HepG2 (cell line): ENCODE results near the gene GLDN. TPM values are rescaled to one million over a fixed set of nuclear protein-coding genes. Genes with fewer than 3 reads are reported as not detected.

ENCODE experiments used
- ATAC-seq: fragments of 200-7000 bp; cut with Tn5 transposase; 3 replicates; pipeline ENCODE4 v1.9.1; 2020; ENCODE audit warnings: mild to moderate bottlenecking, moderate library complexity
- BruUV-seq: library from RNA; stranded (reverse); fragments of 400-500 nt; replicated peaks from 2 replicates; lab custom pipeline; 2021; lab: Mats Ljungman, UMichigan
- CTCF ChIA-PET: fragments of 300-600 bp; formaldehyde crosslinking; extraction: SDS; loops from one replicate; lab custom pipeline; 2021; ENCODE audit warnings: low total read pairs, inconsistent platforms, low intra/inter-chr PET ratio; lab: Yijun Ruan, JAX
- POLR2A ChIA-PET: fragments of 350-600 bp; sonication (Branson Sonifier 250); formaldehyde crosslinking; loops from one replicate; lab custom pipeline; 2020; ENCODE audit warnings: antibody characterized with exemption, inconsistent platforms; lab: Yijun Ruan, JAX
- DNase-seq: peaks from one replicate; pipeline ENCODE4 v3.0.0-alpha.2; 2015; ENCODE audit warnings: low spot score
- FAIRE-seq: peaks from 3 replicates; lab custom pipeline; 2011; peaks lifted over from hg19 to GRCh38; lab: Jason Lieb, UNC
- H2AFZ ChIP-seq: one replicate; pipeline ENCODE4 v1.6.1; 2011; ENCODE audit warnings: low read length, inconsistent platforms
- H3K27ac ChIP-seq: fragments of 300-600 bp; 3 replicates; pipeline ENCODE4 v1.8.0; 2011; ENCODE audit warnings: mixed run types, mild to moderate bottlenecking, mixed read lengths, low read length, inconsistent platforms; ENCODE audit not compliant: insufficient read depth; ENCODE audit errors: extremely low read length
- H3K27me3 ChIP-seq, 2 experiments: fragments of 200-600 bp in 1 of 2; 2 replicates in 1 of 2; 3 replicates in 1 of 2; pipeline versions ENCODE4 v1.6.0 to v1.8.0; 2011; ENCODE audit warnings: low read length in 2 of 2, mild to moderate bottlenecking in 2 of 2, moderate library complexity in 2 of 2, inconsistent platforms in 1 of 2; ENCODE audit not compliant: insufficient read depth in 2 of 2, control insufficient read depth in 1 of 2
- H3K36me3 ChIP-seq, 2 experiments: fragments of 200-600 bp in 1 of 2; replicated peaks in 1 of 2; 2 replicates in 1 of 2; 3 replicates in 1 of 2; pipeline versions ENCODE4 v1.5.1 to v1.8.0; 2011; ENCODE audit warnings: low read length in 2 of 2, inconsistent platforms in 1 of 2; ENCODE audit not compliant: insufficient read depth in 2 of 2, control insufficient read depth in 1 of 2
- H3K4me1 ChIP-seq: 2 replicates; pipeline ENCODE4 v1.5.1; 2012; ENCODE audit warnings: low read length, inconsistent platforms; ENCODE audit not compliant: insufficient read depth
- H3K4me2 ChIP-seq: 2 replicates; pipeline ENCODE4 v1.6.0; 2011; ENCODE audit warnings: low read depth, low read length, inconsistent platforms
- H3K4me3 ChIP-seq, 3 experiments: fragments of 200-600 bp in 1 of 3; sonication (generic), shearing (Covaris generic) in 1 of 3; replicated peaks in 1 of 3; 2 replicates each; pipeline ENCODE4 v1.5.1; 2011 to 2016; ENCODE audit warnings: low read length in 3 of 3, inconsistent platforms in 2 of 3, low read depth in 2 of 3, mild to moderate bottlenecking in 2 of 3, control low read depth in 1 of 3, mixed read lengths in 1 of 3; ENCODE audit not compliant: insufficient read depth in 1 of 3
- H3K79me2 ChIP-seq: one replicate; pipeline ENCODE4 v1.6.1; 2011; ENCODE audit warnings: low read length, inconsistent platforms; ENCODE audit not compliant: insufficient read depth
- H3K9ac ChIP-seq: 2 replicates; pipeline ENCODE4 v1.6.0; 2011; ENCODE audit warnings: mild to moderate bottlenecking, low read depth, low read length, inconsistent platforms; ENCODE audit not compliant: insufficient read depth
- H3K9me3 ChIP-seq: 2 replicates; pipeline ENCODE4 v1.5.1; 2012; ENCODE audit warnings: mild to moderate bottlenecking, low read length
- H4K20me1 ChIP-seq: 2 replicates; pipeline ENCODE4 v1.6.0; 2011; ENCODE audit warnings: inconsistent platforms, mild to moderate bottlenecking, low read length, moderate library complexity; ENCODE audit not compliant: insufficient read depth
- ERF ChIP-seq: IDR thresholded peaks from 2 replicates; pipeline ENCODE4 v1.6.1; 2018; ENCODE audit warnings: missing biosample characterization, missing genetic modification reagents
- FOXO1 ChIP-seq: sonication (generic); formaldehyde crosslinking; IDR thresholded peaks from 2 replicates; pipeline ENCODE4 v1.4.0; 2020; ENCODE audit warnings: missing genetic modification reagents
- HNF1A ChIP-seq, 2 experiments: sonication (generic) in 1 of 2; formaldehyde crosslinking in 1 of 2; IDR thresholded peaks; 2 replicates each; pipeline versions ENCODE4 v1.4.0 to v1.6.1; 2016 to 2020; ENCODE audit warnings: borderline replicate concordance in 1 of 2, low read depth in 1 of 2, mild to moderate bottlenecking in 1 of 2, missing genetic modification reagents in 1 of 2
- KDM1A ChIP-seq: IDR thresholded peaks from 2 replicates; pipeline ENCODE4 v1.6.1; 2016; ENCODE audit warnings: missing compliant biosample characterization
- MBNL3 ChIP-seq: fragments of 250-450 bp; sonication (Bioruptor Pico); conservative IDR thresholded peaks from 2 replicates; pipeline ENCODE4 v1.8.0; 2022; ENCODE audit warnings: mild to moderate bottlenecking, inconsistent platforms
- MYC ChIP-seq: sonication (generic); formaldehyde crosslinking; IDR thresholded peaks from 2 replicates; pipeline ENCODE4 v1.9.0; 2021; ENCODE audit warnings: missing genetic modification reagents, borderline replicate concordance
- NR2C2 ChIP-seq: sonication (generic); formaldehyde crosslinking; IDR thresholded peaks from 2 replicates; pipeline ENCODE4 v1.4.0; 2020; ENCODE audit warnings: missing genetic modification reagents, mild to moderate bottlenecking, moderate library complexity, borderline replicate concordance
- PCBP1 ChIP-seq: fragments of 200-400 bp; formaldehyde crosslinking; IDR thresholded peaks from 2 replicates; pipeline ENCODE4 v1.6.1; 2017; ENCODE audit warnings: mild to moderate bottlenecking, low read depth, low read length, borderline replicate concordance
- TIGD3 ChIP-seq: sonication (generic); formaldehyde crosslinking; IDR thresholded peaks from 2 replicates; pipeline ENCODE4 v1.5.1; 2020; ENCODE audit warnings: mild to moderate bottlenecking, missing genetic modification reagents, borderline replicate concordance
- ZNF24 ChIP-seq: fragments of 450-650 bp; IDR thresholded peaks from 2 replicates; pipeline ENCODE4 v1.6.1; 2017; ENCODE audit warnings: antibody characterized with exemption, mild to moderate bottlenecking
- ZNF337 ChIP-seq: sonication (generic); formaldehyde crosslinking; IDR thresholded peaks from 2 replicates; pipeline ENCODE4 v1.5.1; 2020; ENCODE audit warnings: missing genetic modification reagents, low read depth, mild to moderate bottlenecking, borderline replicate concordance
- ZNF362 ChIP-seq: sonication (generic); formaldehyde crosslinking; IDR thresholded peaks from 2 replicates; pipeline ENCODE4 v1.4.0; 2020; ENCODE audit warnings: missing genetic modification reagents, mild to moderate bottlenecking, borderline replicate concordance
- ZNF546 ChIP-seq: sonication (generic); formaldehyde crosslinking; conservative IDR thresholded peaks from 2 replicates; pipeline ENCODE4 v1.8.1; 2023; ENCODE audit warnings: mild to moderate bottlenecking, missing genetic modification reagents
- ZNF674 ChIP-seq: sonication (generic); formaldehyde crosslinking; IDR thresholded peaks from 2 replicates; pipeline ENCODE4 v1.5.0; 2020; ENCODE audit warnings: low read depth, mild to moderate bottlenecking, missing genetic modification reagents
- whole genome bisulfite sequencing: methylation state at CpG from one replicate; pipeline ENCODE4 v1.1.6; 2017; ENCODE audit warnings: low lambda C conversion rate; 5-methylcytosine and 5-hydroxymethylcytosine counted together
- in situ Hi-C: cut with HindIII; loops from 2 replicates; pipeline ENCODE4 v1.10.0; 2017; ENCODE audit warnings: low pct_unique_long_range_greater_than_20kb; ENCODE audit not compliant: extremely low pct_ligation_motif_present
- intact Hi-C: fragments of 100-400 bp; cut with micrococcal nuclease; formaldehyde crosslinking; loops from one replicate; pipeline ENCODE4 v1.10.0; 2022; ENCODE audit not compliant: unreplicated experiment
- polyA plus RNA-seq, 8 experiments: library from polyadenylated mRNA; depleted of rRNA in 3 of 8; stranded (reverse) in 7 of 8; unstranded in 1 of 8; fragments of >200 nt; fragmentation: Illumina TruSeq in 4 of 8; extraction: Trizol in 4 of 8; gene quantifications; 2 replicates each; pipeline versions ENCODE4 v1.2.1 to v1.2.3, GENCODE V29; 2011 to 2016; ENCODE audit warnings: low read depth in 4 of 8, missing spikeins in 1 of 8, mixed read lengths in 1 of 8; ENCODE audit not compliant: insufficient read depth in 1 of 8
- total RNA-seq, 5 experiments: library from RNA; depleted of rRNA; stranded (reverse); fragments of >200 nt; fragmentation: Illumina TruSeq; extraction: Trizol; gene quantifications; 2 replicates each; pipeline ENCODE4 v1.2.3, GENCODE V29; 2016; ENCODE audit warnings: low read depth in 1 of 5

The GLDN gene
- total and polyA plus RNA-seq, 2 of the 13 experiments (the other 11 are each of a cell fraction or from before 2014, with no cell fraction given): 0.86 to 1.0 TPM

GRCh38 chr15:51367322-51367976, 26.0 kb downstream of the GLDN start (continued):
- TF ChIP-seq ZNF362 (CRISPR knock-in tag) (no peak), ZNF24 (no peak), TIGD3 (no peak), ZNF337 (CRISPR knock-in tag) (no peak), ZNF546 (CRISPR knock-in tag) (no peak), ZNF674 (CRISPR knock-in tag) (no peak), NR2C2 (CRISPR knock-in tag) (no peak), KDM1A (no peak)

- FAIRE-seq: no peak
- Histone ChIP-seq H3K4me2 (peak overlapping the region; percentile 64; the same call in 1 of the 2 replicates), H3K9ac (no peak overlapping the region), H3K4me3 (no peak overlapping the region), H3K36me3 (no peaks in the 10 kb centered on the region), H3K4me1 (peaks cover 43% of the 10 kb centered on the region), H4K20me1 (no peaks in the 10 kb centered on the region), H3K79me2 (no peaks in the 10 kb centered on the region), H2AFZ (no peak overlapping the region), H3K27me3 (no peaks in the 10 kb centered on the region), H3K9me3 (no peaks in the 10 kb centered on the region), H3K27ac (no peak overlapping the region)
- WGBS: 42% methylated on average over 5 of the region's 6 CpGs
- BruUV-seq: no TSS peak
- CTCF ChIA-PET: no interaction called here
- POLR2A ChIA-PET: no interaction called here
- no peak for DNase-seq
- in situ Hi-C loops (no loop called here), intact Hi-C loops (loop anchor here (5.0 kb wide), 1 partner anchor 81 kb away; no protein-coding TSS in a partner anchor)
- ATAC-seq: no peak
- TF ChIP-seq ERF (CRISPR knock-in tag) (no peak), PCBP1 (no peak), MBNL3 (CRISPR knock-in tag) (no peak), HNF1A (IDR thresholded peaks at IDR 0.05; ENCODE audit: low read depth) (no peak), HNF1A (CRISPR knock-in tag; IDR thresholded peaks at IDR 0.05; ENCODE audit: borderline replicate concordance) (no peak), MYC (CRISPR knock-in tag) (no peak), FOXO1 (no peak)
Measured at GRCh38 chr15:51368307-51368706, 26.9 kb downstream of the GLDN start.
